Measurements from ENCODE around the gene CACHD1. TPM values are rescaled to one million over a fixed set of nuclear protein-coding genes. Genes with fewer than 3 reads are reported as not detected.

CACHD1 gene
- total and polyA plus RNA-seq, 3 donors from 2014 or later: 7.4 to 10.3 (median 8.3) TPM

- intact Hi-C loops (cut with DNase I; ENCODE audit: low total_unique reads): no loop called here
- H3K9me3 ChIP-seq: no peaks in the 10 kb centered on the region
- H3K4me3 ChIP-seq: no peak overlapping the region
- H3K4me1 ChIP-seq: no peaks in the 10 kb centered on the region
- WGBS, 2 donors: 63 to 74% methylated on average over 2 of the region's 2 CpGs
- H3K36me3 ChIP-seq (ENCODE audit: low read depth, missing control alignments): no peaks in the 10 kb centered on the region
- H3K27me3 ChIP-seq: no peaks in the 10 kb centered on the region
- DNase-seq: no peak
- TF ChIP-seq POLR2A (IDR thresholded peaks at IDR 0.05): no peak
- no peak overlapping the region for H3K27ac ChIP-seq
These were observed 44.4 kb upstream of the CACHD1 start for GRCh38 chr1:64425521-64425920.

DNA sequence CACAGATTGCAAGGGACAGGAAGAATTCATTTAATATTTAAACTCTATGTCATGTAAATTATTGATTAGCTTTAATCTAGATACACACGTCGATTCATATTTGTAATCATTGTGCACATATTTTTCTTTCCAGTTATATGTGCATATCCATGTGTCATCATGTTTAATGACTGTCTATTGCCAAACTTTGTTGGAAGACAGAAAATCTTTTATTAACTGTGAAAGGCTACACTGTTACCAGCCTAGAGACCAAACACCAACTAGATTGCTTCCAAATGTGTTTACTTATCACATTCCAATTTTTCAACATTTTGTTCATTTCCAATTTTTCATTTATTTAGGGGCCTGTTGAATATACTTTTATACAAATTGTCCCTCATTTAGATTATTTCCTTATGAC lies 43.2 kb upstream of the CACHD1 start:
- no peak overlapping the region for H3K4me3 ChIP-seq
- no peaks in the 10 kb centered on the region for H3K4me1 ChIP-seq
- no peak for DNase-seq
- H3K36me3 ChIP-seq (ENCODE audit: low read depth, missing control alignments): no peaks in the 10 kb centered on the region
- H3K27me3 ChIP-seq: no peaks in the 10 kb centered on the region
- no peak overlapping the region for H3K27ac ChIP-seq
- intact Hi-C loops (cut with DNase I; ENCODE audit: low total_unique reads): no loop called here
- WGBS, 2 donors: 71 to 76% methylated on average over 2 of the region's 2 CpGs
- TF ChIP-seq POLR2A (IDR thresholded peaks at IDR 0.05) (no peak), CTCF (IDR thresholded peaks at IDR 0.05) (no peak)
- no peaks in the 10 kb centered on the region for H3K9me3 ChIP-seq

- TF ChIP-seq POLR2A (IDR thresholded peaks at IDR 0.05) (no peak), CTCF (IDR thresholded peaks at IDR 0.05) (no peak)
- no peaks in the 10 kb centered on the region for H3K27me3 ChIP-seq
- intact Hi-C loops (cut with DNase I; ENCODE audit: low total_unique reads): no loop called here
- WGBS, 2 donors: 64 to 82% methylated on average over 3 of the region's 3 CpGs
- no peaks in the 10 kb centered on the region for H3K4me1 ChIP-seq
- H3K9me3 ChIP-seq: no peaks in the 10 kb centered on the region
- H3K36me3 ChIP-seq (ENCODE audit: low read depth, missing control alignments): no peaks in the 10 kb centered on the region
- H3K27ac ChIP-seq: no peak overlapping the region
- H3K4me3 ChIP-seq: no peak overlapping the region
- DNase-seq: no peak
These were observed 42.0 kb upstream of the CACHD1 start for GRCh38 chr1:64427879-64428278.

- Histone ChIP-seq H3K27me3 (no peaks in the 10 kb centered on the region), H3K9me3 (no peaks in the 10 kb centered on the region), H3K36me3 (ENCODE audit: low read depth, missing control alignments) (no peaks in the 10 kb centered on the region), H3K27ac (no peak overlapping the region), H3K4me1 (no peaks in the 10 kb centered on the region), H3K4me3 (no peak overlapping the region)
- no peak for DNase-seq
- 84 to 96% methylated on average over 5 of the region's 5 CpGs for WGBS, 2 donors
- no peak for TF ChIP-seq CTCF (IDR thresholded peaks at IDR 0.05)
- intact Hi-C loops (cut with DNase I; ENCODE audit: low total_unique reads): no loop called here
These were observed 36.6 kb upstream of the CACHD1 start for GRCh38 chr1:64433308-64433707.

- H3K4me1 ChIP-seq: no peaks in the 10 kb centered on the region
- no peaks in the 10 kb centered on the region for H3K9me3 ChIP-seq
- H3K27me3 ChIP-seq: no peaks in the 10 kb centered on the region
- no peaks in the 10 kb centered on the region for H3K36me3 ChIP-seq (ENCODE audit: low read depth, missing control alignments)
- DNase-seq: no peak
- no peak overlapping the region for H3K27ac ChIP-seq
- no peak for TF ChIP-seq POLR2A (IDR thresholded peaks at IDR 0.05)
- no peak for TF ChIP-seq CTCF (IDR thresholded peaks at IDR 0.05)
- intact Hi-C loops (cut with DNase I; ENCODE audit: low total_unique reads): no loop called here
- H3K4me3 ChIP-seq: no peak overlapping the region
- 39 to 41% methylated on average over 3 of the region's 3 CpGs for WGBS, 2 donors
These were observed 36.2 kb upstream of the CACHD1 start for GRCh38 chr1:64433747-64434146.
